ENCODE data around the gene PHLPP1. TPM values are rescaled to one million over a fixed set of nuclear protein-coding genes. Genes with fewer than 3 reads are reported as not detected.
"Not testable (repeated sequence)": the region's sequence is repeated elsewhere in the genome, so short reads cannot be mapped to it uniquely, and the experiment has no call there.

The PHLPP1 gene
- total and polyA plus RNA-seq, 3 experiments from 2014 or later: 0.93 to 14.8 (median 13.5) TPM

GRCh38 chr18:62690236-62690815, 25.0 kb upstream of the PHLPP1 start:
- Mint-ChIP-seq H3K27ac (no peak overlapping the region), H3K4me3 (no peak overlapping the region), H3K4me1 (no peaks in the 10 kb centered on the region), H3K9me3 (peaks cover 20 to 41% (median 30%) of the 10 kb centered on the region in 5 donors), H3K27me3 (peaks cover 8 to 26% of the 10 kb centered on the region in 2 donors), H3K36me3 (peaks cover 0 to 38% (median 0%) of the 10 kb centered on the region in 3 donors)
- no peaks in the 10 kb centered on the region for H3K36me3 ChIP-seq (ENCODE audit: insufficient read depth, low read length)
- H3K27me3 ChIP-seq (ENCODE audit: insufficient read depth, low read length, poor library complexity, severe bottlenecking): no peaks in the 10 kb centered on the region
- H3K4me1 ChIP-seq (ENCODE audit: insufficient read depth, low read length): no peaks in the 10 kb centered on the region
- H3K27ac ChIP-seq (ENCODE audit: low read depth, low read length): no peak overlapping the region
- no peak for DNase-seq
- ChIA-PET CTCF (no interaction called here), POLR2A (no interaction called here)
- no peaks in the 10 kb centered on the region for H3K9me3 ChIP-seq (ENCODE audit: low read length)
- H3K4me3 ChIP-seq (ENCODE audit: low read length): no peak overlapping the region

GRCh38 chr18:62693659-62694058, 21.7 kb upstream of the PHLPP1 start:
- H3K9me3 ChIP-seq (ENCODE audit: low read length): no peaks in the 10 kb centered on the region
- Mint-ChIP-seq H3K27me3 (peaks cover 6 to 25% of the 10 kb centered on the region in 2 donors), H3K9me3 (peaks cover 13 to 25% (median 16%) of the 10 kb centered on the region in 5 donors), H3K36me3 (peaks cover 0 to 24% (median 0%) of the 10 kb centered on the region in 3 donors), H3K4me3 (no peak overlapping the region), H3K4me1 (no peaks in the 10 kb centered on the region), H3K27ac (no peak overlapping the region)
- no peaks in the 10 kb centered on the region for H3K36me3 ChIP-seq (ENCODE audit: insufficient read depth, low read length)
- H3K4me1 ChIP-seq (ENCODE audit: insufficient read depth, low read length): no peaks in the 10 kb centered on the region
- ChIA-PET CTCF (no interaction called here), POLR2A (no interaction called here)
- H3K27me3 ChIP-seq (ENCODE audit: insufficient read depth, low read length, poor library complexity, severe bottlenecking): no peaks in the 10 kb centered on the region
- no peak overlapping the region for H3K4me3 ChIP-seq (ENCODE audit: low read length)
- no peak overlapping the region for H3K27ac ChIP-seq (ENCODE audit: low read depth, low read length)
- DNase-seq: no peak

DNA sequence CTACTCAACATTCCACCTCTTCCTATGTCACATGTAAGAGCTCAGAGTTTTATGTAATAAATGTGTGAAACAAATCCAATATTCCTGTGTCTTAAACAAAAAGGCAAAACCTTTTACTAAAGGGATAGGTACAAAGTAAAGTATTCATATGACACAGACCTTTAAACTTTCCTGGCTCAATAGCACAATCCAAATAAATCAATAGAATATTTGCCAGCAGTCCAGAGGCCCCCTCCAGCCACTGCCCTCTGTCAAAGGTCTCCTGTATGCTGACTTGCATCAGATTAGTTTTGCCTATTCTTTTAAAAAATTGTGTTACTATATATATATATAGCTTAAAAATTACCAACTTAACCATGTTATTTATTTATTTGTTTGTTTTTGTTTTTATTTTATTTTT, 17.7 kb upstream of the PHLPP1 start:
- Histone ChIP-seq H3K9me3 (ENCODE audit: low read length) (no peaks in the 10 kb centered on the region), H3K4me3 (ENCODE audit: low read length) (no peak overlapping the region), H3K36me3 (ENCODE audit: insufficient read depth, low read length) (no peaks in the 10 kb centered on the region), H3K27ac (ENCODE audit: low read depth, low read length) (no peak overlapping the region), H3K27me3 (ENCODE audit: insufficient read depth, low read length, poor library complexity, severe bottlenecking) (no peaks in the 10 kb centered on the region), H3K4me1 (ENCODE audit: insufficient read depth, low read length) (no peaks in the 10 kb centered on the region)
- no peak for DNase-seq
- Mint-ChIP-seq H3K27ac (no peak overlapping the region), H3K36me3 (no peaks in the 10 kb centered on the region), H3K4me3 (no peak overlapping the region), H3K4me1 (no peaks in the 10 kb centered on the region), H3K27me3 (peaks cover 4 to 26% of the 10 kb centered on the region in 2 donors), H3K9me3 (no peaks in the 10 kb centered on the region)
- POLR2A ChIA-PET: no interaction called here
- CTCF ChIA-PET: interaction anchor here (1.4 kb wide), 1 partner anchor 17 kb away, joined by 4 read pairs; the partner anchor contains the start of gene PHLPP1

DNA sequence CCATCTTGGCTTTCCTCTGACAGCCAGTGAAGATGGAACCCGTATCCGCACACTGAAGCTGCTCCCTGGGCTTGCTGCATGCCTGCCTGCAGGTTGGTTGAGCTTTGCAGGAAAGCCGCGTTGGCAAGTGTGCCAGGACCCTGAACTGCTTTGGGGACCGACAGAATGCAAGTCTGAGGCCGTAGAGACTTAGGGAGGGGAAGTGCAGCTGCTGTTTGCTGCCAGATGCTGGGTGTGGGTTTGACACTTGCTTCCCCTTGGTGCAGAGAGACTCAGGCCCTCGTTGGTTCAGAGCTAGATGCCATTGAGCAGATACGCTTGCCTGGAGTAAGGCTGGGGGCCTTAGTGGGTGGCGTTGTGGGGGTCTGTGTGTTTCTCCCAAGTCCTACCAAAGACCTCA, 13.1 kb upstream of the PHLPP1 start:
- no peak for DNase-seq
- H3K36me3 ChIP-seq (ENCODE audit: insufficient read depth, low read length): no peaks in the 10 kb centered on the region
- peaks cover 0 to 33% of the 10 kb centered on the region in 2 donors for H3K27me3 Mint-ChIP-seq
- H3K27ac Mint-ChIP-seq: no peak overlapping the region
- no peaks in the 10 kb centered on the region for H3K4me1 Mint-ChIP-seq
- no peak overlapping the region for H3K4me3 Mint-ChIP-seq
- no peaks in the 10 kb centered on the region for H3K9me3 Mint-ChIP-seq
- no peaks in the 10 kb centered on the region for H3K36me3 Mint-ChIP-seq
- H3K9me3 ChIP-seq (ENCODE audit: low read length): no peaks in the 10 kb centered on the region
- H3K4me1 ChIP-seq (ENCODE audit: insufficient read depth, low read length): no peaks in the 10 kb centered on the region
- ChIA-PET CTCF (interaction anchor here (2.7 kb wide), 1 partner anchor 13 kb away, joined by 7 read pairs; the partner anchor contains the start of gene PHLPP1), POLR2A (no interaction called here)
- H3K4me3 ChIP-seq (ENCODE audit: low read length): no peak overlapping the region
- H3K27ac ChIP-seq (ENCODE audit: low read depth, low read length): no peak overlapping the region
- no peaks in the 10 kb centered on the region for H3K27me3 ChIP-seq (ENCODE audit: insufficient read depth, low read length, poor library complexity, severe bottlenecking)

DNA sequence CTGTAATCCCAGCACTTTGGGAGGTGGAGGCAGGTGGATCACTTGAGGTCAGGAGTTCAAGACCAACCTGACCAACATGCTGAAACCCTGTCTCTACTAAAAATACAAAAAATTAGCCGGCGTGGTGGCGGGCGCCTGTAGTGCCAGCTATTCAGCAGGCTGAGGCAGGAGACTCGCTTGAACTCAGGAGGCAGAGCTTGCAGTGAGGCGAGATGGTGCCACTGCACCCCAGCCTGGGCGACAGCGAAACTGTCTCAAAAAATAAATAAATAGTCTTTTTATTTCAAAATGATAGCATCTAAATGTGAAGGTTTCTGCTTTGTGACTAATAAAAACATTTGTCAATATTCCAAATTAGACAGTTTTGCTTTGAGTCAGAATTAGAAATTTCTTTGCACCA, 8.5 kb upstream of the PHLPP1 start:
- H3K9me3 Mint-ChIP-seq; DNase-seq; H3K36me3 Mint-ChIP-seq; H3K4me1 Mint-ChIP-seq; H3K9me3 ChIP-seq (ENCODE audit: low read length); H3K27me3 ChIP-seq (ENCODE audit: insufficient read depth, low read length, poor library complexity, severe bottlenecking); CTCF ChIA-PET; H3K4me1 ChIP-seq (ENCODE audit: insufficient read depth, low read length); H3K36me3 ChIP-seq (ENCODE audit: insufficient read depth, low read length); H3K4me3 Mint-ChIP-seq; H3K4me3 ChIP-seq (ENCODE audit: low read length); H3K27ac Mint-ChIP-seq; POLR2A ChIA-PET; H3K27ac ChIP-seq (ENCODE audit: low read depth, low read length): not testable (repeated sequence)
- H3K27me3 Mint-ChIP-seq: peaks cover 6 to 22% of the 10 kb centered on the region in 2 donors

GRCh38 chr18:62709908-62710307, 5.4 kb upstream of the PHLPP1 start:
- H3K36me3 Mint-ChIP-seq; DNase-seq; H3K4me3 Mint-ChIP-seq; H3K4me3 ChIP-seq (ENCODE audit: low read length); CTCF ChIA-PET; H3K27ac Mint-ChIP-seq; H3K9me3 ChIP-seq (ENCODE audit: low read length); H3K4me1 ChIP-seq (ENCODE audit: insufficient read depth, low read length); H3K9me3 Mint-ChIP-seq; POLR2A ChIA-PET; H3K27ac ChIP-seq (ENCODE audit: low read depth, low read length); H3K4me1 Mint-ChIP-seq; H3K27me3 ChIP-seq (ENCODE audit: insufficient read depth, low read length, poor library complexity, severe bottlenecking); H3K36me3 ChIP-seq (ENCODE audit: insufficient read depth, low read length): not testable (repeated sequence)
- peaks cover 6 to 20% of the 10 kb centered on the region in 2 donors for H3K27me3 Mint-ChIP-seq

DNA sequence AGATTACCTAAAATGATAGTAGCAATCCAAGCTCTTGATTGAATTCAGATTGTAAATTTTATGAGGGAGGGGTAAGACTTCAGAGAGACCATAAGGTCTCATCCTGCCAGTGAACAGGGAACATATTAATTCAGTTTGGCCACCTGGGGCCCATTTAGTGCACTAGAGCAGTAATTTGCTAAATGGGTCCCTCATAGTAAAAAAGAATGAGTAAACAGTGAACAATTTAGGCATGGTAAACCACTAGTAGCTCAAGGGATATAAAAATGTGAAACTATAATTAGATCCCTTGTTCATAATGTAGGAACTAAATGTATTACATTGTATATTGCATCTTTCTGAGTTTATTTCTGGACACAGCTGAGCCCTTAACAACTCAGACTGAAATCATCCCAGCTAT, 4.9 kb upstream of the PHLPP1 start:
- H3K9me3 ChIP-seq (ENCODE audit: low read length): no peaks in the 10 kb centered on the region
- Mint-ChIP-seq H3K4me1 (peaks cover 5 to 8% (median 7%) of the 10 kb centered on the region in 3 donors), H3K27ac (no peak overlapping the region), H3K4me3 (peak overlapping the region in 1 of 7 donors; percentile 29), H3K27me3 (peaks cover 6 to 15% of the 10 kb centered on the region in 2 donors), H3K9me3 (no peaks in the 10 kb centered on the region), H3K36me3 (peaks cover 0 to 3% (median 0%) of the 10 kb centered on the region in 3 donors)
- H3K27ac ChIP-seq (ENCODE audit: low read depth, low read length): no peak overlapping the region
- H3K4me1 ChIP-seq (ENCODE audit: insufficient read depth, low read length): peaks cover 4% of the 10 kb centered on the region
- H3K36me3 ChIP-seq (ENCODE audit: insufficient read depth, low read length): no peaks in the 10 kb centered on the region
- H3K27me3 ChIP-seq (ENCODE audit: insufficient read depth, low read length, poor library complexity, severe bottlenecking): no peaks in the 10 kb centered on the region
- CTCF ChIA-PET: interaction anchor here (1.0 kb wide), 1 partner anchor 272 kb away, joined by 4 read pairs; no protein-coding TSS in a partner anchor
- no peak overlapping the region for H3K4me3 ChIP-seq (ENCODE audit: low read length)
- DNase-seq: no peak
- POLR2A ChIA-PET: no interaction called here

- Histone ChIP-seq H3K9me3 (ENCODE audit: low read length) (no peaks in the 10 kb centered on the region), H3K27ac (ENCODE audit: low read depth, low read length) (no peak overlapping the region), H3K4me3 (ENCODE audit: low read length) (no peak overlapping the region), H3K27me3 (ENCODE audit: insufficient read depth, low read length, poor library complexity, severe bottlenecking) (no peaks in the 10 kb centered on the region), H3K4me1 (ENCODE audit: insufficient read depth, low read length) (peaks cover 4% of the 10 kb centered on the region), H3K36me3 (ENCODE audit: insufficient read depth, low read length) (no peaks in the 10 kb centered on the region)
- peak overlapping the region in 1 of 7 donors; percentile 45 for H3K4me3 Mint-ChIP-seq
- no peaks in the 10 kb centered on the region for H3K9me3 Mint-ChIP-seq
- DNase-seq: no peak
- POLR2A ChIA-PET: no interaction called here
- H3K4me1 Mint-ChIP-seq: peaks cover 5 to 8% (median 7%) of the 10 kb centered on the region in 3 donors
- CTCF ChIA-PET: interaction anchor here (0.7 kb wide), 1 partner anchor 625 kb away, joined by 3 read pairs; no protein-coding TSS in a partner anchor
- peaks cover 6% of the 10 kb centered on the region in 2 donors for H3K27me3 Mint-ChIP-seq
- H3K36me3 Mint-ChIP-seq: peaks cover 0 to 3% (median 0%) of the 10 kb centered on the region in 3 donors
- peak overlapping the region in 1 of 8 donors; percentile 32 for H3K27ac Mint-ChIP-seq
Measured at GRCh38 chr18:62711781-62712180, 3.6 kb upstream of the PHLPP1 start.
